GM21786 (cell line): ENCODE measurements around the gene TRAPPC1.

Experiments used
- ATAC-seq: cut with Tn5 transposase; IDR thresholded peaks from one replicate; pipeline ENCODE4 v1.9.1; 2021; ENCODE audit not compliant: unreplicated experiment

Gene TRAPPC1

GRCh38 chr17:7903154-7904103 lies 28.3 kb downstream of the TRAPPC1 start:
- ATAC-seq: no peak

- no peak for ATAC-seq
Measured at GRCh38 chr17:7897773-7898172, 34.0 kb downstream of the TRAPPC1 start.

DNA sequence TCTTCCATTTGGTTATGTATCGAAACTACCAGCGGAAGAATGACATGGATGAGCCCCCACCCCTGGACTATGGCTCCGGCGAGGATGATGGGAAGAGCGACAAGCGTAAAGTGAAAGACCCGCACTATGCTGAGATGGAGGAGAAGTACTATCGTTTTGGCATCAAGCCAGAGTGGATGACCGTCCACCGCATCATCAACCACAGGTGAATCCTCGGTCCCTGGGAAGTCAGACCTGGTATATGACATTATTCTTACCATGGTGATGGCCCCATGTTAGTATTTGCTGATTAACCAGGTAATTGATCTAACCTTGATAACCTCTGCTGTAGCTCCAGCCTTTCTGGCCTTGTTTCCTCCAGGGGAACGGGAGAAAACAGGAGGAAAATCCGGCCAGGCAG lies 34.7 kb downstream of the TRAPPC1 start:
- no peak for ATAC-seq

DNA sequence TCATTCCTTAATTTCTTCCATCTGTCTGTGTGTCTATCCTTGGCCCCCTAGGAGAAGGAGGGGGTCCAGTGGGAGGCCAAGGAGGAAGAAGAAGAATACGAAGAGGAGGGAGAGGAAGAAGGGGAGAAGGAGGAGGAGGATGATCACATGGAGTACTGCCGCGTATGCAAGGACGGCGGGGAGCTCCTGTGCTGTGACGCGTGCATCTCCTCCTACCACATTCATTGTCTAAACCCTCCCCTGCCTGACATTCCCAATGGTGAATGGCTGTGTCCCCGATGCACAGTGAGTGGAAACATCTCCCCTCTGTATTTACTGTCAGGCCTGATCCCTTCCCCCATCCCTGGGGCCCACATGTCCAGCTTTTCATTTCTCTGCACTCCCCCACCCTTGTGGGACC lies 36.9 kb downstream of the TRAPPC1 start:
- no peak for ATAC-seq

- ATAC-seq: no peak
Measured at GRCh38 chr17:7894226-7894625, 37.5 kb downstream of the TRAPPC1 start.

DNA sequence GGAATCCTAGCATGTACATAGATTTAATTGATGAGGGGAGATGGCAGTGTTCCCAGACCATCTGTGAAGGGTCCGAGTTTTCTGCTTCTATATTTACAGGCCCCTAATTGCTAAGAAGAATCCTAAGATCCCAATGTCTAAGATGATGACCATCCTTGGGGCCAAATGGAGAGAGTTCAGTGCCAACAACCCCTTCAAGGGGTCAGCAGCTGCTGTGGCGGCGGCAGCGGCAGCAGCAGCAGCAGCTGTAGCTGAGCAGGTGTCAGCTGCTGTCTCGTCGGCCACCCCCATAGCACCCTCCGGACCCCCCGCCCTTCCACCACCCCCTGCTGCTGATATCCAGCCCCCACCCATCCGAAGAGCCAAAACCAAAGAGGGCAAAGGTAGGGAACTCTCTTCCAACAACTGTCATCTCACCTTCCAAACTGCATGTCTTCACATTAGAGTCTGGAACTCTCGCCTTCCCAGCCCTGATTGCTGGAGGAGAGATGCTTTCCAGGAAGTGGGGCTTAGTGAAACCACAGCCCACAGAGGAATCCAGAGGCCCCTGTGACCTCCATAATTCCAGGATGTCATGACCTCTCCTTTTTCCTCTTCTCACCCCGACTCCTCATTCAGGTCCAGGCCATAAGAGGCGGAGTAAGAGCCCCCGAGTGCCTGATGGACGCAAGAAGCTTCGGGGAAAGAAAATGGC lies 38.4 kb downstream of the TRAPPC1 start:
- ATAC-seq: no peak

- no peak for ATAC-seq
Measured at GRCh38 chr17:7889166-7889955, 42.4 kb downstream of the TRAPPC1 start.

DNA sequence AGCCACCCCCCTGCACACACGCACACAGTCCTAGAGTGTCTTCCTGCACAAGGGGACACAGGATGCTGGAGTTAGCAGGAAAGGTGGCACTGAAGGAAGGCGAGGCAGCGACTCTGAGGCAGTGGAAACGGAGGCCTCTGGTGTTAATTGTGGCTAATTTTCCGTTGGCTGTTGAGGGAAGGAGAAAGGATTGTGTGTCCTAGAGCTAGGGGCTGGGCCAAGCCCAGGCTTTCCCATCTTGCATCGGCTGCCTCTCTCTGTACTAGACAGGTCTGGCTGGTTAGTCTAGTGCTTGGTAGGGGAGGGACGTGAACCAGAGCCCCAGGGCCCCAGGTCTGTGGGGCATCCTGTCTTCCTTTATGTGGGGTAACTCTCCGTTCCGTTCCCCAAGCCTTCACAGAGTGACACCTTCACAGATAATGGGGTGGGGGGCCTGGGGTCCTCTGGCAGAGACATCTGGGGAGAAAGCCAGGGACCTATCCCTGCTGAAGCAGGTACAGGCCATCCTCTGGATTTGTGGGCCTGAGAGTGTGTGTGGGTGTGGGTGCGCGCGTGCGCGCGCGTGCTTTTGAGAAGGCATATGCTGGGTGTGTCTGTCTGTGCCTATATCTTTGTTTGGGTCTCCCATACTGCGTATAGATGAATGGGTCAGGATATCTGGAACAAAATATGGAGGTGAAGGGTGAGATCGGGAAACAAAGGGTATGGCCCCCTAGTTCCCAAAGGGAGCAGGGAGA lies 43.4 kb downstream of the TRAPPC1 start, which contains the start of gene CHD3:
CHD3 (plus strand) TSS at position 606 of the 737 bp plus-strand sequence. CDS start 212 bp downstream, outside the sequence.
- no peak for ATAC-seq

DNA sequence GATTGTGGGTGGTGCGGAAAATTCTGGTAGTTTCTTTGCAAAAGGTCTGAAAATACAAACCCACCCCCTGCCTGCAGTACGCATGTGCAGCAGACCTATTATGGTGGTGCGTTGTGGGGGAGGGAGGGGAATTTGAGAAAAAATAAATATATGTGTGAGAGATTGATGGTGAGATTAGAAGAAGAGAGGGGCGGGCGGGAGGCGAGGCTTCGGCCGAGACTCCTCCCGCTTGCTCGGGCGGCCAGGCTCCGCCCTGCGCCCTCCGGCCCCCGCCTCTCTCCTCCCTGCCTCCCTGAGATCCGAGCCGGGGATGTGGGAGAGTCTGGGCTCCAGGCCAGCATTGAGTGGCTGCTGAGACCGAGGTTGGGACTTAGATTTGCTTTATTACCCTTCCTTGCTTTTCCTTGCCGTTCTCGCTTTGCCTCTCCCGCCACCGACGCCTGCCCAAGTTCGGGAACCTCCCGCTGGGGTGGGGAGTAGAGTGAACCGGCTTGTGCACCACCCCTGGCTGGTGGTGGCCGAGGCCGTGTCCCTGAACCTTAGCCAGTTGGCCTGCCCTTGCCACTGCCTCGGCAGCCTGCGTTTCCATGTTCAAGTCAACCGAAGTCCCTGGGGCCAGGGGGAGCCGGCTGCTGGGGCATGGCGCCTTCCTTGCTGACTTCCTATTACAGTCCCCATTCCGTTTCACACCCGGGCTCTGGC lies 44.1 kb downstream of the TRAPPC1 start:
- peak; percentile 34 for ATAC-seq

DNA sequence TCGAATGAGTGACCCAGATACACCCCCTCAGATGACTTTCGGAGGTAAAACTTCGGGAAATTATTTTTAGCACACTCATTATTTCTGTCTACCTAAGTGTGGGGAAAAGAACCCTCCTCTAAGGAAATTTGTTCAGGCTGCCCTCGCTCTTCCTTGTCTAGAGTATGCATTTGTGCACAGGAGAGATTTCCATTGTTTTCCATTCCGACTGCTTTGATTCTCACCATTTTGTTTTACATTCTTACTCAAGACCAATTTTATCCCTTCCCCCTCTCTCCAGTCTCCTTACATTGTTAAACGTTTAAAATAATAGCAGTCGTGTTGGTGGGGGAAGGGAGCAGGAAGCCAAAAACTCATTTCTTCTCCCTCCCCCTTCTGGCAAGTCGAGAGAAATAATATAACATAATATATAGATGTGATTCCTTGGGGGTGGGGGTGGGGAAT lies 44.7 kb downstream of the TRAPPC1 start:
- ATAC-seq: no peak

DNA sequence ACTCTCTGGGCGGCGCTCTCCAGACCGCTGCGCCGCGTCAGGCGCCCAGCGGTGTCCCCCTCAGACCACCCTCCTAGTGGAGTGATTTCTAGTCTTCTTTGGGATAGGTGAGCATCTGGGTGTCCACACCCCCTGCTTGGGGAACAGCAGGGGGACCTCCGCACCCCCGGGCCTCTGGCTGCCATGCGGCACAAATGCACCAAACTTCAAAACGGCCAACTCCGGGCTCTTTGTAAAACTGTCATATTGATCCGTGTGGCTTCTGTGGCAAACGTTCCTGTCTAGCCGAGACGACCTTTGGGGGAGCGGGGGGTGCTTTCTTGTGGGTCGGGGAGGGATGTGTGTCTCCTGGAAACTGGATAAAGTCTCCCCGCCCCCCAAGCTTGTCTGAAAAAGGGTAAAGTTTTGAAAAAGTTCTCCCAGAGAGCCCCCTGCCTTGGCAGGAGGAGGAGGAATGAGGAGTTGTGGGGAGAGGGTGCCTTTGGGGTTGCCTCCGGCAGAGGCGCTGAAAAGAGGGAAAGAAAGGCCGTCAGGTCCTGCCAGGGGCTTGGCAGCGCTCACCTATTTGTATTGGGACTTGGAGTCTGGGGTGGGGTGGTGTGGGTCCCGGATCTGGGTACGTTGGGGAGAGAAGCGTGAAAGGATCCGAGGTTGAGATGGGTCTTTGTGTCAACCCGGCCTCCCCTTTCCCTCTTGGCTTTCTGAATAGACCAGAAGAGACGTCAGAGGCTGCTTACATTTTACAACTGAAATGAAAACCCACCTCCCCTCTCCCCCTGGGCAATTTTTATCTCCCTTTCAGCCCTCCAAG lies 45.3 kb downstream of the TRAPPC1 start:
- ATAC-seq: no peak

GRCh38 chr17:7885367-7886226 lies 46.1 kb downstream of the TRAPPC1 start:
- ATAC-seq: no peak

- no peak for ATAC-seq
Measured at GRCh38 chr17:7884581-7885366, 47.0 kb downstream of the TRAPPC1 start.

- no peak for ATAC-seq
Measured at GRCh38 chr17:7883781-7884386, 47.9 kb downstream of the TRAPPC1 start.

- no peak for ATAC-seq
Measured at GRCh38 chr17:7882629-7883028, 49.1 kb downstream of the TRAPPC1 start.

- ATAC-seq: no peak
Measured at GRCh38 chr17:7882068-7882467, 49.7 kb downstream of the TRAPPC1 start.
